ENCODE results near the gene EPB41L4B. TPM values are rescaled to one million over a fixed set of nuclear protein-coding genes. Genes with fewer than 3 reads are reported as not detected.

The EPB41L4B gene
- total RNA-seq, 4 donors from 2014 or later: 56.4 to 72.7 (median 71.0) TPM

- no peak for TF ChIP-seq CTCF (IDR thresholded peaks at IDR 0.05)
- TF ChIP-seq POLR2A (IDR thresholded peaks at IDR 0.05): no peak
- Histone ChIP-seq H3K27me3 (no peaks in the 10 kb centered on the region), H3K27ac (peak overlapping the region; percentile 76 to 90 (median 86)), H3K36me3 (no peaks in the 10 kb centered on the region), H3K4me3 (replicated peaks in 1 of 3) (no peak overlapping the region), H3K9me3 (no peaks in the 10 kb centered on the region), H3K4me1 (peaks cover 56 to 74% of the 10 kb centered on the region in 2 donors)
- intact Hi-C loops (cut with DNase I): no loop called here
- 82 to 87% methylated on average over 3 of the region's 3 CpGs for WGBS, 2 donors
- no peak for DNase-seq
These were observed 70.1 kb downstream of the EPB41L4B start for GRCh38 chr9:109250771-109251079.

GRCh38 chr9:109250311-109250741 is 70.5 kb downstream of the EPB41L4B start:
- 92 to 94% methylated on average over 12 of the region's 12 CpGs for WGBS, 2 donors
- Histone ChIP-seq H3K4me3 (replicated peaks in 1 of 3) (no peak overlapping the region), H3K9me3 (no peaks in the 10 kb centered on the region), H3K4me1 (peaks cover 56 to 77% of the 10 kb centered on the region in 2 donors), H3K27me3 (no peaks in the 10 kb centered on the region), H3K36me3 (no peaks in the 10 kb centered on the region), H3K27ac (peak overlapping the region; percentile 76 to 90 (median 86))
- DNase-seq: no peak
- no peak for TF ChIP-seq CTCF (IDR thresholded peaks at IDR 0.05)
- no peak for TF ChIP-seq POLR2A (IDR thresholded peaks at IDR 0.05)
- intact Hi-C loops (cut with DNase I): no loop called here

- intact Hi-C loops (cut with DNase I): loop anchor here (5.0 kb wide), 1 partner anchor 68 kb away; no protein-coding TSS in a partner anchor
- Histone ChIP-seq H3K4me1 (peaks cover 63 to 81% of the 10 kb centered on the region in 2 donors), H3K9me3 (no peaks in the 10 kb centered on the region), H3K36me3 (no peaks in the 10 kb centered on the region), H3K27ac (peak overlapping the region in 2 of 3 donors; percentile 86 to 90), H3K4me3 (replicated peaks in 1 of 3) (no peak overlapping the region), H3K27me3 (no peaks in the 10 kb centered on the region)
- DNase-seq: no peak
- TF ChIP-seq POLR2A (IDR thresholded peaks at IDR 0.05) (no peak), CTCF (IDR thresholded peaks at IDR 0.05) (no peak)
- WGBS, 2 donors: 92 to 95% methylated on average over 5 of the region's 5 CpGs
These were observed 71.2 kb downstream of the EPB41L4B start for GRCh38 chr9:109249615-109250014.

- peak overlapping the region; percentile 13 to 51 (median 35) for H3K27ac ChIP-seq
- peaks cover 60 to 76% of the 10 kb centered on the region in 2 donors for H3K4me1 ChIP-seq
- intact Hi-C loops (cut with DNase I): loop anchor here (5.0 kb wide), 1 partner anchor 69 kb away; no protein-coding TSS in a partner anchor
- H3K27me3 ChIP-seq: no peaks in the 10 kb centered on the region
- DNase-seq: no peak
- no peaks in the 10 kb centered on the region for H3K36me3 ChIP-seq
- WGBS, 2 donors: 78 to 85% methylated on average over 7 of the region's 7 CpGs
- no peak overlapping the region for H3K4me3 ChIP-seq (replicated peaks in 1 of 3)
- H3K9me3 ChIP-seq: no peaks in the 10 kb centered on the region
- TF ChIP-seq POLR2A (IDR thresholded peaks at IDR 0.05): no peak
- no peak for TF ChIP-seq CTCF (IDR thresholded peaks at IDR 0.05)
These were observed 72.7 kb downstream of the EPB41L4B start for GRCh38 chr9:109248133-109248581.

GRCh38 chr9:109247228-109247627 is 73.6 kb downstream of the EPB41L4B start:
- H3K36me3 ChIP-seq: no peaks in the 10 kb centered on the region
- no peak for DNase-seq
- peaks cover 57 to 73% of the 10 kb centered on the region in 2 donors for H3K4me1 ChIP-seq
- no peak for TF ChIP-seq POLR2A (IDR thresholded peaks at IDR 0.05)
- TF ChIP-seq CTCF (IDR thresholded peaks at IDR 0.05): no peak
- H3K27ac ChIP-seq: peak overlapping the region; percentile 35 to 56 (median 51)
- H3K9me3 ChIP-seq: no peaks in the 10 kb centered on the region
- H3K4me3 ChIP-seq (replicated peaks in 1 of 3): no peak overlapping the region
- intact Hi-C loops (cut with DNase I): loop anchor here (5.0 kb wide), 1 partner anchor 70 kb away; no protein-coding TSS in a partner anchor
- H3K27me3 ChIP-seq: no peaks in the 10 kb centered on the region

Measured in thyroid gland (tissue), 4 donors.